Measurements from ENCODE around the gene MC5R.
A peak's percentile ranks its signal among the peaks of the same experiment; 100 is the strongest.

MC5R gene

DNA sequence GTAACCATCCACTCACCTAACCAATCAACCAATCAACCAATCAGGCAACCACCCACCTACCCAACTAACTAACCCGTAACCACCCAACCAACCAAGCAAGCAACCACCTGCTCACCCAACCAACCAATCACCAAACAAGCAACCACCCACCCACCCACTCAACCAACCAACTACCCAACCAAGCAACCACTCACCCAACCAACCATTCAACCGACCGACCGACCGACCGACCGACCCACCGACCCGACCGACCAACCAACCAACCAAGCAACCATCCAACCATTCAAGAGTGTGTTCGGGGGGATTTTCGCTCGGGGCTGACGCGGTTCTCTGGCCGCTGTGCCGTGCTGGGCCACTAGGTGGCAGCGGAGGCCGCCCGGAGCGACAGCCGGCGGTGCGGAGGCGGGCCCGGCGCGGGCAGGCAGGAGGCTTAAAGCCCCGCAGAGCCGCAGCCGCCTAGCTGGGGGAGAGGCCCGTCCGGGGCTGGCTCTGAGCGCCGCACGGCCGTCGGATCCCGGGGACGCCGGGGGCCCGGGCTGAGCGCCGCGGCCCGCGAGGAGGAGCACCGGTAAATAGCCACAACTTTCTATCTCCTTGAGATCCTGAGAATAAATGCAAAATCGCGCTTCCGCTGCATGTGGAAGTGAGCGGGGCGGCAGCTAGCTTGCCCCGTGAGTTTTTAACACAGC is at the start of gene MC5R:
MC5R (plus strand) TSS at position 443 of the 689 bp plus-strand sequence. CDS start 1,617 bp downstream, outside the sequence.
- Mint-ChIP-seq H3K36me3 (ENCODE audit: low read depth) (no peaks in the 10 kb centered on the region), H3K27ac (no peak within 1 kb of the TSS), H3K9me3 (no peaks in the 10 kb centered on the region), H3K4me1 (ENCODE audit: low read depth) (no peaks in the 10 kb centered on the region), H3K27me3 (peaks cover 27% of the 10 kb centered on the region), H3K4me3 (peak within 1 kb of the TSS; percentile 25)

GRCh38 chr18:13775058-13775457 is 48.9 kb upstream of the MC5R start:
- Mint-ChIP-seq H3K27me3 (peaks cover 12% of the 10 kb centered on the region), H3K9me3 (peaks cover 17% of the 10 kb centered on the region), H3K27ac (no peak overlapping the region), H3K4me3 (no peak overlapping the region), H3K36me3 (ENCODE audit: low read depth) (no peaks in the 10 kb centered on the region), H3K4me1 (ENCODE audit: low read depth) (no peaks in the 10 kb centered on the region)

GRCh38 chr18:13791181-13791580 is 32.8 kb upstream of the MC5R start:
- Mint-ChIP-seq H3K36me3 (ENCODE audit: low read depth) (no peaks in the 10 kb centered on the region), H3K27ac (no peak overlapping the region), H3K4me1 (ENCODE audit: low read depth) (no peaks in the 10 kb centered on the region), H3K27me3 (no peaks in the 10 kb centered on the region), H3K9me3 (peaks cover 4% of the 10 kb centered on the region), H3K4me3 (no peak overlapping the region)

DNA sequence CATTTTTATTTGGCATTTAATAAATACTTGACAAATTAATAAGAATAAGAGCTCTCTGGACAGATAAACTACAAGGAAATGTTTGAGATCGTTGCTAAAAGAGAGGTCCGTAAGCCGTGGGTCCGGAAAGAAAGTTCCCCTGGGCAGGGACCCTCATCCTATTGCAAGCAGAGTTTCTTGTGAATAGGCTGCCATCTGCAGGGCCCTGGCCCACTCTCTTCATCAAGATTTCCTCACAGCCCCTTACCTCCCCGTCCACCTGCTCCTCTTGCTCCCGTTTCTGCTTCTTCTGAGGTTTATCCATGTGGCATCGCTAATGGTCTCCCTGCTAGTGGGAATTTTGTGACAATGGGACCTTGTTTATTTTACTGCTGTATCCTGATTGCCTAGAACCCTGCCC is 30.1 kb upstream of the MC5R start:
- H3K9me3 Mint-ChIP-seq, result no peaks in the 10 kb centered on the region
- H3K27me3 Mint-ChIP-seq, result peaks cover 19% of the 10 kb centered on the region
- no peak overlapping the region for H3K27ac Mint-ChIP-seq
- no peaks in the 10 kb centered on the region for H3K4me1 Mint-ChIP-seq (ENCODE audit: low read depth)
- no peak overlapping the region for H3K4me3 Mint-ChIP-seq
- H3K36me3 Mint-ChIP-seq (ENCODE audit: low read depth), result no peaks in the 10 kb centered on the region

GRCh38 chr18:13796515-13796914 is 27.4 kb upstream of the MC5R start:
- Mint-ChIP-seq H3K27ac (no peak overlapping the region), H3K9me3 (no peaks in the 10 kb centered on the region), H3K4me1 (ENCODE audit: low read depth) (peaks cover 4% of the 10 kb centered on the region), H3K36me3 (ENCODE audit: low read depth) (no peaks in the 10 kb centered on the region), H3K4me3 (no peak overlapping the region), H3K27me3 (peaks cover 38% of the 10 kb centered on the region)

DNA sequence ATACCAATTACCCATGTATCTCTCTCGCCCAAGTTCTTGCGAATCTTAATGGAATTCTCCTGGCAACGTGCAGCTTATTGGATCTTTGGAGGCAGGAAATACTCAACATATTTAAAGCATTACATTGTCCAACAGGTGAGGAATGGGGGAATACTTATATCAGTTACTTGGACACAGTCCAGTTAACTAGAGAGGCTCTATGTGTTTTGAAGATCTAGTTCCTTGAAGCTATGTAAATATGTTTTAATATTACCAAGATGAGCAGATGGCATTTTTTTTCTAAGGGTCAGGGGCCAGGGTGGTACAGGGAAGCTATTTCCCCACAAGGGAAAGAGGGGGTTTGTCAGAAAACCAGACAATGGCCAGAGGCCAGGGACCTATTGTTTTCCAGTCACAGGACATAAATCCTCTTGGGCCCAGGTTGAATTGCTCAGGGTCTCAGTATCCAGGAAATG is 26.8 kb upstream of the MC5R start:
- Mint-ChIP-seq H3K4me3 (no peak overlapping the region), H3K4me1 (ENCODE audit: low read depth) (peaks cover 4% of the 10 kb centered on the region), H3K27me3 (peaks cover 42% of the 10 kb centered on the region), H3K36me3 (ENCODE audit: low read depth) (no peaks in the 10 kb centered on the region), H3K27ac (no peak overlapping the region), H3K9me3 (no peaks in the 10 kb centered on the region)

DNA sequence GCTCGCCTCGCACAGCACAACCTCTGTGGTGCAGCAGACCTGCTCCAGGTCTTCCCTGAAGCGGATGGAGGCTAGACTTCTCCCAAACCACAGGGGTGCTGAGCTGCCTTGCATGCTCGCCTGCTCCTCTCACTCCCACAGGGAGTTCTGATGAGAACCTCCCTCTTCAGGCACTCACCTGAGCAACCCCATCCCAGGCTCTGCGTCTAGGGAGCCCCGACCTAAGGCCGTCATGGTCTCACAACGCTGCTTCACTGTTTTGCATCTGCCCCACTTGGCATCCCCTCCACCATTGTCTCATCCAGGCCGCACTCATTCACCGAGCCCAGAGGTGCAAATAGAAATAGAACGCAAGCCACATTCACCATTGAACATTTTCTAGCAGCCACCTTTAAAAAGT is 24.6 kb upstream of the MC5R start:
- Mint-ChIP-seq H3K4me1 (ENCODE audit: low read depth) (peaks cover 4% of the 10 kb centered on the region), H3K27me3 (peaks cover 58% of the 10 kb centered on the region), H3K36me3 (ENCODE audit: low read depth) (no peaks in the 10 kb centered on the region), H3K9me3 (no peaks in the 10 kb centered on the region), H3K27ac (no peak overlapping the region), H3K4me3 (no peak overlapping the region)

GRCh38 chr18:13800505-13801259 is 23.3 kb upstream of the MC5R start:
- H3K4me1 Mint-ChIP-seq (ENCODE audit: low read depth), result peaks cover 4% of the 10 kb centered on the region
- H3K4me3 Mint-ChIP-seq, result peak overlapping the region; percentile 51
- H3K27me3 Mint-ChIP-seq, result peaks cover 69% of the 10 kb centered on the region
- H3K27ac Mint-ChIP-seq, result no peak overlapping the region
- no peaks in the 10 kb centered on the region for H3K36me3 Mint-ChIP-seq (ENCODE audit: low read depth)
- H3K9me3 Mint-ChIP-seq, result no peaks in the 10 kb centered on the region

GRCh38 chr18:13801260-13801601 is 22.7 kb upstream of the MC5R start:
- H3K9me3 Mint-ChIP-seq, result no peaks in the 10 kb centered on the region
- no peak overlapping the region for H3K27ac Mint-ChIP-seq
- peaks cover 4% of the 10 kb centered on the region for H3K4me1 Mint-ChIP-seq (ENCODE audit: low read depth)
- peak overlapping the region; percentile 51 for H3K4me3 Mint-ChIP-seq
- no peaks in the 10 kb centered on the region for H3K36me3 Mint-ChIP-seq (ENCODE audit: low read depth)
- H3K27me3 Mint-ChIP-seq, result peaks cover 75% of the 10 kb centered on the region

DNA sequence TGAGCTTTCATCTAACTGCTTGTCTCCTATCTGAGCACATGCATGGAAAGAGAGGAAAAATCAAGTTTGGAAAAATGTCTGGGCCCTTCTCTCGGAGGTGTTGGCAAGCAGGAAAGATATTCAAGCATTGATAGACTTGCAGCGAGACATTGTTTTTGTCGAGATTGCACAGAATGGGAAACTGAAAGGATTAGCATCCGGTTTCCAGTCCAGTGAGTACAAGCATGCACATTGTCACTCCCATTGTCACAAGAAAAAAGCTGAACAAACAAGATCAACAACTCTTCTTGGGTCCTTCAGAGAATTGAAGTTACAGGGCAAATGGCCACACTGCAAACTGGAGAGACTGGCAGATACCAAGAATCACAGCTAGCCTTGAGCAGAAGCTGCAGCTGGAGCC is 19.6 kb upstream of the MC5R start:
- Mint-ChIP-seq H3K27me3 (peaks cover 54% of the 10 kb centered on the region), H3K4me1 (ENCODE audit: low read depth) (peaks cover 4% of the 10 kb centered on the region), H3K27ac (no peak overlapping the region), H3K4me3 (no peak overlapping the region), H3K36me3 (ENCODE audit: low read depth) (no peaks in the 10 kb centered on the region), H3K9me3 (no peaks in the 10 kb centered on the region)

DNA sequence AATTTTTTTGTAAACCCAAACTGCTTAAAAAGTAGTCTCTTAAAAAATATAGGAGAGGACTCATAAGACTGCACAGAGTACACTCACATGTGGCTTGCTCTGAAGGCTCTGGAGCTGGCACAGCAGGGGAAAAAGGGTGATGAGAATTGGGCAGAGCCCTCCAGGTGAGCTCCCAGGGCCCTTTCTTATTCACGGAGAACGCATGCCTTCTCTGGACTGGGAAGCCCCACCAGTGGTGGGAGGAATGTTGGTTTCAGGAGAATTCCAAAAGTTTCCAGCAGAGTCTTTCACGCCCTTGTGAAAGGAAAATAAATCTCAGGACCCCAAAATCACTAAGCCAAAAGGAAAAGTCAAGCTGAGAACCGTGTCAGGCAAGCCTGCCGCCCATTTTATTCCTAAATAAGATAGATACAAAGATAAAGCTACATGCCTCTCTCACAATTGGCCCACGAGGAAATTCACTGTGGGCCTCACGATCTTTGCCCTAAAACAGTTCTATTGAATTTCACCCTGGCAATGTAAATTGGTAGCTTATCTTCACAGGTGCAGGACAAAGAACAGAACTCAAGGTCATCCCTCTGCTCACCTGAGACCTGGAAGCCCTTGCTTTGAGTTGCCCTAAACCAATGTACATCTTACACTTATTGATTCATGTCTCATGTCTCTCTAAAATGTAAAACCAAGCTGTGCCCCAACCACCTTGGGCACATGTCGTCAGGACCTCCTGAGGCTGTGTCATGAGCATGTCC is 15.5 kb upstream of the MC5R start:
- H3K9me3 Mint-ChIP-seq, result no peaks in the 10 kb centered on the region
- H3K27me3 Mint-ChIP-seq, result peaks cover 24% of the 10 kb centered on the region
- no peak overlapping the region for H3K4me3 Mint-ChIP-seq
- H3K4me1 Mint-ChIP-seq (ENCODE audit: low read depth), result no peaks in the 10 kb centered on the region
- no peaks in the 10 kb centered on the region for H3K36me3 Mint-ChIP-seq (ENCODE audit: low read depth)
- no peak overlapping the region for H3K27ac Mint-ChIP-seq

DNA sequence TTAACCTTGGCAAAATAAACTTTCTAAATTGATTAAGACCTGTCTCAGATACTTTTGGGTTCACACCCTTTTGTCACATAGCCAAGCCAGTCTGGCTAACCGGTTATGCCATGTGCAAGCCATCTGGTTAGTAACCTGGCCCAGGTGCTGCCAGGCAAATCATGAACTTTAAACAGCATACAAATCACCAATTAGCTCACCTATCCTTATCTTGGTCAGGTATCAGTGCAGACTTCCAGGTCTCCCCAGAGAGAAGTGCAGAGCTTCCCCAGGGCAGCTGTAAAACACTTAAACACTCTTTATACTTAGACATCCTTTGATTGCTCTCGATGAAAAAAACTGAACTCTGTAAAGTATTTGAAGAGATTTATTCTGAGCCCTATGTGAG is 14.9 kb upstream of the MC5R start:
- Mint-ChIP-seq H3K4me1 (ENCODE audit: low read depth) (no peaks in the 10 kb centered on the region), H3K4me3 (no peak overlapping the region), H3K27me3 (peaks cover 22% of the 10 kb centered on the region), H3K36me3 (ENCODE audit: low read depth) (no peaks in the 10 kb centered on the region), H3K9me3 (no peaks in the 10 kb centered on the region), H3K27ac (no peak overlapping the region)

DNA sequence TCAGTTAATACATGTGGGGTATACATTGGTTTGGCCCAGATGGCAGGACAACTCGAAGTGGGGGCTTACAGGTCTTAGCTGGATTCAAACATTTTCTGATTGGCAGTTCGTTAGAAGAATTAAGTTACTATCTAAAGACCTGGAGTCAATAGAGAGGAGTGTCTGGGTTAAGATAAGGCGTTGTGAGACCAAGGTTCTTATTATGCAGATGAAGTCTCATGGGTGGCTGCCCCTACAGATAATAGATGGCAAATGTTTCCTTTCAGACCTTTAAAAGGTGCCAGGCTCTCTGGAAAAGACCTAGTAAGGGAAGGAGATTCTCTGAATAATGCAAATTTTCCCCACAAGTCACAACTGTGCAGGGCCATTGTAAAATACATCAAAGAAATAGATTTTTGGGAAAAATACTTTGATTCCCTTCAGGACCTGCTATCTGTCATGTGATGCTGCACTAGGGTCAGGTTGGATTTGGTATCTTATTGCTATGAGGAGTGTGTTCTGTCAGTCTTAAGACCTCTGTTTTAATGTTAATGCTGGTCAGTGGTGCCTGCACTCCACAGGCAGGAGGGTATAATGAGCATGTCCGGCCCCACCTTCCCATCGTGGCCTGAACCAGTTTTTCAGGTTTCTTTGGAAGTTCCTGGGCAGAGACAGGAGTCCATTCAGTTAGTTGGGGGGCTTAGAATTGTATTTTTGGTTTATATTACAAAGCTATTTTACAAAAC is 14.3 kb upstream of the MC5R start:
- peaks cover 15% of the 10 kb centered on the region for H3K27me3 Mint-ChIP-seq
- H3K4me3 Mint-ChIP-seq, result no peak overlapping the region
- H3K36me3 Mint-ChIP-seq (ENCODE audit: low read depth), result no peaks in the 10 kb centered on the region
- no peaks in the 10 kb centered on the region for H3K4me1 Mint-ChIP-seq (ENCODE audit: low read depth)
- H3K9me3 Mint-ChIP-seq, result no peaks in the 10 kb centered on the region
- no peak overlapping the region for H3K27ac Mint-ChIP-seq

DNA sequence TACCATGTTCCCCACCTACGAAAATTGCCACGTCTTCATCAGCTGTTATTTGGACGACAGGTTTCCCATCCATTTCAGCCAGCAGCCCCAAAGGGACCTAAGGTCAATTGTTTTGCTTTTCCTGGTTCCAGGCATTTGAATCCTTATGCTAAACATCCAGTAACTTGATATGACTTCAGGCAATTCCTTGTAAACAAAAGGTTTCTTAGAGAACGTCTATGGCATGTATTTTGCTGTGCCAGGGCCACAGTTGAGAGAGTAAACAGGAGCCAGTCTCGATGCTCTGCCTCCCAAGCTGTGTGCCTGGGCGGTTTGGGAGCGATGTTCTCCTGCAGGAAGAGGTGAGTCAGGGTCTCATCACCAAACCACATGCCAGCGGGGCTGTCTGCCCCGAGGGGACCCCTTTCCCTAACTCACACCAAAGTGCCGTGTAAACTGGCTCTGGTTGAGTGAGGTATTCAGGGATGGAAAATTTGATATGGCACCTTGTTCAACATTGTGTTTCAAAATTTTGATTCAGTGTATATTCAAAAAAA is 12.9 kb upstream of the MC5R start:
- Mint-ChIP-seq H3K4me1 (ENCODE audit: low read depth) (no peaks in the 10 kb centered on the region), H3K9me3 (no peaks in the 10 kb centered on the region), H3K36me3 (ENCODE audit: low read depth) (no peaks in the 10 kb centered on the region), H3K4me3 (no peak overlapping the region), H3K27ac (no peak overlapping the region), H3K27me3 (peaks cover 3% of the 10 kb centered on the region)
